Fibroblast of lung (primary cell): ENCODE data around the gene PDGFB. TPM values are rescaled to one million over a fixed set of nuclear protein-coding genes. Genes with fewer than 3 reads are reported as not detected.

Source experiments
- DNase-seq, 2 donors: peaks; one replicate each; pipeline versions ENCODE4 v3.0.0 to v3.0.0-alpha.2; 2010; ENCODE audit warnings: low read depth in 2 of 2
- H2AFZ ChIP-seq: 2 replicates; pipeline ENCODE4 v1.5.1; 2012; ENCODE audit warnings: low read length, control low read depth, inconsistent platforms
- H3K27ac ChIP-seq: 2 replicates; pipeline ENCODE4 v1.5.1; 2011; ENCODE audit warnings: low read length, control low read depth; ENCODE audit not compliant: insufficient read depth
- H3K27me3 ChIP-seq: 2 replicates; pipeline ENCODE4 v1.5.1; 2011; ENCODE audit warnings: mild to moderate bottlenecking, low read length; ENCODE audit not compliant: control insufficient read depth, insufficient read depth
- H3K36me3 ChIP-seq: 2 replicates; pipeline ENCODE4 v1.5.1; 2011; ENCODE audit warnings: low read length; ENCODE audit not compliant: control insufficient read depth, insufficient read depth
- H3K4me1 ChIP-seq: 2 replicates; pipeline ENCODE4 v1.5.1; 2011; ENCODE audit warnings: low read length; ENCODE audit not compliant: control insufficient read depth, insufficient read depth; ENCODE audit errors: extremely low read depth
- H3K4me2 ChIP-seq: 2 replicates; pipeline ENCODE4 v1.5.1; 2011; ENCODE audit warnings: low read length, control low read depth; ENCODE audit not compliant: insufficient read depth; ENCODE audit errors: extremely low read depth
- H3K4me3 ChIP-seq, 4 experiments: fragments of 200-600 bp in 1 of 4; sonication (generic) in 1 of 4; replicated peaks in 1 of 4; 2 replicates each; pipeline ENCODE4 v1.5.1; 2011 to 2016; ENCODE audit warnings: low read length in 4 of 4, low read depth in 3 of 4, mild to moderate bottlenecking in 3 of 4, control low read depth in 2 of 4, inconsistent platforms in 1 of 4, mixed read lengths in 1 of 4; ENCODE audit not compliant: insufficient read depth in 1 of 4; ENCODE audit errors: control extremely low read depth in 1 of 4
- H3K79me2 ChIP-seq: 2 replicates; pipeline ENCODE4 v1.5.1; 2012; ENCODE audit warnings: mild to moderate bottlenecking, low read length, inconsistent platforms; ENCODE audit not compliant: control insufficient read depth, insufficient read depth
- H3K9ac ChIP-seq: 2 replicates; pipeline ENCODE4 v1.5.1; 2011; ENCODE audit warnings: mild to moderate bottlenecking, low read length, control low read depth; ENCODE audit not compliant: insufficient read depth
- H3K9me3 ChIP-seq: 2 replicates; pipeline ENCODE4 v1.5.1; 2012; ENCODE audit warnings: low read depth, low read length; ENCODE audit not compliant: control insufficient read depth, insufficient read depth
- H4K20me1 ChIP-seq: 2 replicates; pipeline ENCODE4 v1.5.1; 2011; ENCODE audit warnings: low read length; ENCODE audit not compliant: control insufficient read depth, insufficient read depth; ENCODE audit errors: extremely low read depth
- EZH2 ChIP-seq: IDR thresholded peaks from 2 replicates; pipeline ENCODE4 v1.5.1; 2012; ENCODE audit warnings: low read length, control low read depth, mild to moderate bottlenecking; ENCODE audit errors: missing control alignments
- polyA plus RNA-seq, 2 donors: library from polyadenylated mRNA; depleted of rRNA in 1 of 2; stranded (reverse) in 1 of 2; unstranded in 1 of 2; fragments of >200 nt; gene quantifications; 2 replicates each; pipeline ENCODE4 v1.2.1, GENCODE V29; 2011 to 2012; ENCODE audit warnings: missing spikeins in 1 of 2
- total RNA-seq: library from RNA; depleted of rRNA; stranded (reverse); fragments of >200 nt; gene quantifications from 2 replicates; pipeline ENCODE4 v1.2.1, GENCODE V29; 2014
- TF ChIP-seq, protein P1 (sequence below), 2 donors: IDR thresholded peaks in 1 of 2; conservative IDR thresholded peaks in 1 of 2; 1 replicate in 1 of 2; 2 replicates in 1 of 2; pipeline ENCODE4 v1.5.1; 2011 to 2012; ENCODE audit warnings: low read length in 2 of 2, control low read depth in 1 of 2, inconsistent platforms in 1 of 2, low read depth in 1 of 2, mild to moderate bottlenecking in 1 of 2

The PDGFB gene
- total and polyA plus RNA-seq, 2 donors (not counting 1 experiment from before 2014, with no cell fraction given) = under 0.01 to 0.50 TPM

DNA sequence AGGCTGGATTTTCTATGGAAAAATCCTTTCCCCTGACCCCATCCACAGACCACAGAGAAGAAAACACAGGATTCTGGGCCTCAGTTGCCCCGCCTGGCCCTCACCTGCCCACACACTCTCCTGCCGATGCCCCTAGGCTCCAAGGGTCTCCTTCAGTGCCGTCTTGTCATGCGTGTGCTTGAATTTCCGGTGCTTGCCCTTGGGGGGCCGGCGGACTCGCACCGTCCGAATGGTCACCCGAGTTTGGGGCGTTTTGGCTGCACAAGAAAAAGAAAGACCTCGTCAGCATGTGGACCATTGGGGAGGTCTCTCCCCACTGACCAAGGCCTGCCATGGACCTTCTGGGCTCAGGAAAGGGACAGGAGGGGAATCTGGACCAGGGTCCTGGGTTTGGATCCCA, 19.2 kb downstream of the PDGFB start:
- H3K79me2 ChIP-seq = no peaks in the 10 kb centered on the region
- no peaks in the 10 kb centered on the region for H3K36me3 ChIP-seq
- H3K27ac ChIP-seq = no peak overlapping the region
- peaks cover 8% of the 10 kb centered on the region for H3K27me3 ChIP-seq
- H3K9me3 ChIP-seq = no peaks in the 10 kb centered on the region
- no peak overlapping the region for H3K9ac ChIP-seq
- no peaks in the 10 kb centered on the region for H3K4me1 ChIP-seq
- H2AFZ ChIP-seq = no peak overlapping the region
- no peak for DNase-seq
- TF ChIP-seq EZH2 = no peak
- TF ChIP-seq, protein P1, sequence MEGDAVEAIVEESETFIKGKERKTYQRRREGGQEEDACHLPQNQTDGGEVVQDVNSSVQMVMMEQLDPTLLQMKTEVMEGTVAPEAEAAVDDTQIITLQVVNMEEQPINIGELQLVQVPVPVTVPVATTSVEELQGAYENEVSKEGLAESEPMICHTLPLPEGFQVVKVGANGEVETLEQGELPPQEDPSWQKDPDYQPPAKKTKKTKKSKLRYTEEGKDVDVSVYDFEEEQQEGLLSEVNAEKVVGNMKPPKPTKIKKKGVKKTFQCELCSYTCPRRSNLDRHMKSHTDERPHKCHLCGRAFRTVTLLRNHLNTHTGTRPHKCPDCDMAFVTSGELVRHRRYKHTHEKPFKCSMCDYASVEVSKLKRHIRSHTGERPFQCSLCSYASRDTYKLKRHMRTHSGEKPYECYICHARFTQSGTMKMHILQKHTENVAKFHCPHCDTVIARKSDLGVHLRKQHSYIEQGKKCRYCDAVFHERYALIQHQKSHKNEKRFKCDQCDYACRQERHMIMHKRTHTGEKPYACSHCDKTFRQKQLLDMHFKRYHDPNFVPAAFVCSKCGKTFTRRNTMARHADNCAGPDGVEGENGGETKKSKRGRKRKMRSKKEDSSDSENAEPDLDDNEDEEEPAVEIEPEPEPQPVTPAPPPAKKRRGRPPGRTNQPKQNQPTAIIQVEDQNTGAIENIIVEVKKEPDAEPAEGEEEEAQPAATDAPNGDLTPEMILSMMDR (conservative IDR thresholded peaks at IDR 0.05 in 1 of 2, IDR thresholded peaks at IDR 0.05 in 1 of 2; ENCODE audit: low read depth in 1 of 2, low read length in 2 of 2) = no peak
- H3K4me3 ChIP-seq = no peak overlapping the region
- no peak overlapping the region for H3K4me2 ChIP-seq
- H4K20me1 ChIP-seq = no peaks in the 10 kb centered on the region

DNA sequence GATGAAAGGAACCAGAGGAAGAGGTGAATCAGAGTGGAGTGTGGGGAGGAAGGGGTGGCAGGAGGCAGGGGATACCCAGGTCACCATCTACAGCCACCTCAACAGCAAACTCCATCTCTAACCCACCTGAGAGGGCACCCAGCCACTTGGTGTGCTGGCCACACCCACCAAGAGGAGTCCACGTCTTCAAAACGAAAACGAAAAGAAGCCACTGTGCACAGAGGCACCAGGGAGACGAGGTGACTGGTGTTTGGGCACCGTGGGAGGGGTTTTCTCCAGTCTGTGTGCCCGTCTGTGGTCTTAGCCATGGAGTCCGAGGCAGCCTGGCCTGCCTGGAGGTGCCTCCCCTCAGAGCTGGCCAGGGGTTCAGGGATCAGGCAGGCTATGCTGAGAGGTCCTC, 20.2 kb downstream of the PDGFB start:
- H2AFZ ChIP-seq = no peak overlapping the region
- no peak overlapping the region for H3K27ac ChIP-seq
- H4K20me1 ChIP-seq = no peaks in the 10 kb centered on the region
- H3K4me2 ChIP-seq = no peak overlapping the region
- H3K9me3 ChIP-seq = no peaks in the 10 kb centered on the region
- no peaks in the 10 kb centered on the region for H3K4me1 ChIP-seq
- no peak overlapping the region for H3K9ac ChIP-seq
- no peaks in the 10 kb centered on the region for H3K79me2 ChIP-seq
- no peak for TF ChIP-seq EZH2
- TF ChIP-seq, protein P1 (conservative IDR thresholded peaks at IDR 0.05 in 1 of 2, IDR thresholded peaks at IDR 0.05 in 1 of 2; ENCODE audit: low read depth in 1 of 2, low read length in 2 of 2) = no peak
- peaks cover 8% of the 10 kb centered on the region for H3K27me3 ChIP-seq
- no peaks in the 10 kb centered on the region for H3K36me3 ChIP-seq
- DNase-seq = no peak
- H3K4me3 ChIP-seq = no peak overlapping the region

DNA sequence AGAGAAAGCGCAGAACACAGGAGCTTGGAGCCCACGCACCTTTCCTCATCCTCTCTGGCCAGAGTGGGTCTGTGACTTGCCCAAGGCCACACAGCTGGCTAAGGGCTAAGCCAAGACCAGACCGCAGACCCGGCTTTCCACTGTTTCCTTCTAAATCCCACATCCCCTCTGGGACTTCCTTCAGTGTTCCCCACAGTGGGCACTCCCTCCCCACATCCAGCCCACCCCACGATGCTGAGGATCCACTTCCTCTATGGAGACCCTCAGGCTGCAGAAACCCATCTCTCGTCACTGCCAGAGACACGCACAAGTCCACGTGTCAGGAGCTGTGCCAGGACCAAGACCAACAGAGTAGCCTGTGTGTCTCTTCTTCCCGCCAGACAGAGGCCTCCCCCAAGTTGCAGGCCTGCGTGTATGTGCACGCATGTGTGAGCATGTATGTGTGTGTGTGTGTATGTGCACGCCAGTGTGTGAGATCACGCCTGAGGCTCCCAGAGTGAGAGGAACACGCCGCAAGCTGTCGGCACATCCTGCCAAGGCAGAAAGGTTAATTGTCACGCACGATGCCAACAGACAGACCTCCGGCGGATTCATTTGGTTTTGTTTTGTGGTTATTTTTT, 21.6 kb downstream of the PDGFB start:
- Histone ChIP-seq H3K27ac (no peak overlapping the region), H3K9me3 (no peaks in the 10 kb centered on the region), H4K20me1 (no peaks in the 10 kb centered on the region), H3K4me1 (no peaks in the 10 kb centered on the region), H3K4me2 (no peak overlapping the region), H2AFZ (no peak overlapping the region), H3K36me3 (no peaks in the 10 kb centered on the region), H3K9ac (no peak overlapping the region), H3K27me3 (peaks cover 8% of the 10 kb centered on the region), H3K4me3 (no peak overlapping the region), H3K79me2 (no peaks in the 10 kb centered on the region)
- DNase-seq = no peak
- TF ChIP-seq, protein P1 (conservative IDR thresholded peaks at IDR 0.05 in 1 of 2, IDR thresholded peaks at IDR 0.05 in 1 of 2; ENCODE audit: low read depth in 1 of 2, low read length in 2 of 2) = no peak
- TF ChIP-seq EZH2 = no peak
